A549 (cell line): Measurements from ENCODE around the gene CD2.

Source experiments
- CTCF ChIP-seq: fragments of >200 bp; sonication (Bioruptor Twin); formaldehyde crosslinking; IDR thresholded peaks from 3 replicates; pipeline ENCODE4 v1.5.1; 2016
- PBX3 ChIP-seq: IDR thresholded peaks from 2 replicates; pipeline ENCODE4 v1.6.1; 2012

GRCh38 chr1:116733476-116734365 lies 20.5 kb upstream of the CD2 start:
- TF ChIP-seq CTCF = no peak
- no peak for TF ChIP-seq PBX3
